GM08714 (cell line): ENCODE results near the gene SF1.
A peak's percentile ranks its signal among the peaks of the same experiment; 100 is the strongest.

Experiments used
- H3K4me3 ChIP-seq: fragments of 200-500 bp; sonication (Bioruptor generic); 2 replicates; pipeline ENCODE4 v1.5.1; 2014; ENCODE audit warnings: mild to moderate bottlenecking, low read length, inconsistent platforms
- ZNF274 ChIP-seq: IDR thresholded peaks from 2 replicates; pipeline ENCODE4 v1.6.1; 2012; ENCODE audit warnings: mild to moderate bottlenecking, low read depth, low read length

SF1 gene

GRCh38 chr11:64777449-64778222 is 706 bp downstream of the SF1 start:
- no peak for TF ChIP-seq ZNF274
- peak overlapping the region; percentile 91 for H3K4me3 ChIP-seq

GRCh38 chr11:64776875-64777274 is 1.5 kb downstream of the SF1 start:
- no peak for TF ChIP-seq ZNF274
- H3K4me3 ChIP-seq, result peak overlapping the region; percentile 91

- TF ChIP-seq ZNF274, result no peak
- peak overlapping the region; percentile 91 for H3K4me3 ChIP-seq
Measured at GRCh38 chr11:64776425-64776824, 1.9 kb downstream of the SF1 start.

- H3K4me3 ChIP-seq, result no peak overlapping the region; the same call in 1 of the 2 replicates
- no peak for TF ChIP-seq ZNF274
Measured at GRCh38 chr11:64774144-64774543, 4.2 kb downstream of the SF1 start.

GRCh38 chr11:64772303-64773018 is 5.9 kb downstream of the SF1 start:
- no peak for TF ChIP-seq ZNF274
- H3K4me3 ChIP-seq, result peak overlapping the region; percentile 49; the same call in 1 of the 2 replicates

GRCh38 chr11:64771861-64772260 is 6.5 kb downstream of the SF1 start:
- 0 out of 2 replicates have a peak overlapping the region, but pooled peaks have one; percentile 21 for H3K4me3 ChIP-seq
- no peak for TF ChIP-seq ZNF274

- no peak for TF ChIP-seq ZNF274
- no peak overlapping the region for H3K4me3 ChIP-seq
Measured at GRCh38 chr11:64770120-64770519, 8.2 kb downstream of the SF1 start.

GRCh38 chr11:64769283-64769682 is 9.1 kb downstream of the SF1 start:
- TF ChIP-seq ZNF274, result no peak
- H3K4me3 ChIP-seq, result no peak overlapping the region

- H3K4me3 ChIP-seq, result no peak overlapping the region
- TF ChIP-seq ZNF274, result no peak
Measured at GRCh38 chr11:64768300-64768694, 10.0 kb downstream of the SF1 start.

GRCh38 chr11:64767344-64768299 is 10.7 kb downstream of the SF1 start:
- no peak for TF ChIP-seq ZNF274
- no peak overlapping the region for H3K4me3 ChIP-seq

- TF ChIP-seq ZNF274, result no peak
- H3K4me3 ChIP-seq, result no peak overlapping the region
Measured at GRCh38 chr11:64766881-64767280, 11.5 kb downstream of the SF1 start.

GRCh38 chr11:64765851-64766665 is 12.3 kb downstream of the SF1 start:
- no peak for TF ChIP-seq ZNF274

GRCh38 chr11:64765291-64765850 is 13.0 kb downstream of the SF1 start:
- no peak overlapping the region for H3K4me3 ChIP-seq
- TF ChIP-seq ZNF274, result no peak

More at GRCh38 chr11:64765851-64766665, 12.3 kb downstream of the SF1 start:
- no peak overlapping the region for H3K4me3 ChIP-seq
